ENCODE results near the gene CCDC91. TPM values are rescaled to one million over a fixed set of nuclear protein-coding genes. Genes with fewer than 3 reads are reported as not detected.

CCDC91 gene
- total RNA-seq, 1 experiment from 2014 or later = 15.7 TPM

DNA sequence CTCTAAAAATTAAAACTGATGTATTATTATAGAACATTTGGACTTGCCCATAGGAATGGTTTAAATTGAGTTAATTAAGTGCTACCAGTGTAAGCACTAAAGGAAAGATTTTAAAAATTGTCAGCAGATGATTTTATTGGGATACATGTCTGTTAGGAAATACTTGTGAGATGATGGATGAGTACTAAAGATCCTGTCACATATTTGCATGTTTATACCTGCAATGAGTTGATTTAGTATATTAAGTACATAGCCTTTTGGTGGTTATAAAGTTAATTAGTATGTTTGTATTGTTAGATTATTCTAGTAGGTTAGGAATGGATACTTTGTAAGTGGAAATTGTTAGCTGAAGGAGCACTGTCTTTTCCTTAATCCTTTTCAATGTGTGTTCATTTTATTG, 67.2 kb downstream of the CCDC91 start:
- TF ChIP-seq ZNF138 (CRISPR knock-in tag; conservative IDR thresholded peaks at IDR 0.05) = no peak
- TF ChIP-seq, protein P1, sequence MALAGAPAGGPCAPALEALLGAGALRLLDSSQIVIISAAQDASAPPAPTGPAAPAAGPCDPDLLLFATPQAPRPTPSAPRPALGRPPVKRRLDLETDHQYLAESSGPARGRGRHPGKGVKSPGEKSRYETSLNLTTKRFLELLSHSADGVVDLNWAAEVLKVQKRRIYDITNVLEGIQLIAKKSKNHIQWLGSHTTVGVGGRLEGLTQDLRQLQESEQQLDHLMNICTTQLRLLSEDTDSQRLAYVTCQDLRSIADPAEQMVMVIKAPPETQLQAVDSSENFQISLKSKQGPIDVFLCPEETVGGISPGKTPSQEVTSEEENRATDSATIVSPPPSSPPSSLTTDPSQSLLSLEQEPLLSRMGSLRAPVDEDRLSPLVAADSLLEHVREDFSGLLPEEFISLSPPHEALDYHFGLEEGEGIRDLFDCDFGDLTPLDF (CRISPR knock-in tag; IDR thresholded peaks at IDR 0.05) = no peak
- TF ChIP-seq TP53 (CRISPR knock-in tag; IDR thresholded peaks at IDR 0.05) = no peak
- no peak for TF ChIP-seq ZNF317 (CRISPR knock-in tag; IDR thresholded peaks at IDR 0.05; ENCODE audit: borderline replicate concordance, low read depth)
- TF ChIP-seq ZNF671 (CRISPR knock-in tag; IDR thresholded peaks at IDR 0.05) = no peak
- no peak for TF ChIP-seq FOXJ3 (CRISPR knock-in tag; IDR thresholded peaks at IDR 0.05; ENCODE audit: borderline replicate concordance)
- TF ChIP-seq JAZF1 (CRISPR knock-in tag; IDR thresholded peaks at IDR 0.05) = no peak
- no peaks in the 10 kb centered on the region for H3K9me3 Mint-ChIP-seq
- no peaks in the 10 kb centered on the region for H3K36me3 Mint-ChIP-seq
- DNase-seq (ENCODE audit: low spot score) = no peak
- H3K4me1 Mint-ChIP-seq = 0 out of 2 replicates have a peak, but pooled peaks cover 5% of the 10 kb centered on the region
- no peaks in the 10 kb centered on the region for H3K27me3 Mint-ChIP-seq (ENCODE audit: low read depth)
- no peak for ATAC-seq
- ChIA-PET POLR2A (no interaction called here), CTCF (interaction anchor here (0.7 kb wide), 1 partner anchor 20 kb away, joined by 3 read pairs; no protein-coding TSS in a partner anchor)
- H3K4me3 Mint-ChIP-seq = no peak overlapping the region
- no peak overlapping the region for H3K27ac Mint-ChIP-seq

DNA sequence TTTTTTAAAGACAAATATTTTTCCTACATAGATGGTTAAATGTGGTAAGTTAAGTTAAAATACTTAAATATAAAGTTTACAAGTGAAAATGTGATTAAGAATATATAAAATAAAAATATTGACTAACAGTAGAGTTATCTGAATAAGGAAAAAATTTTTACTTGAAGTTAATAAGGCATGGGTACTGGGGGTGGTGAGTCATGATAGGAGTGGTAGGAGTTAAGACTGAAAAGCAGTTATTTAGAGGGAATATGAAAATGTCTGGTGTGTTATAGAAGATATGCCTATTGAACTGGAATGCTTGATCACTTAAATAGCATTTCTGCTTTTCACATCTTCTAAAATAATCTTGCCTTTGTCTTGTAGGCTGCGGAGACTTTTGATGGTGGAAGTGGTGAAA, 68.7 kb downstream of the CCDC91 start:
- no peak for TF ChIP-seq ATF2 (CRISPR knock-in tag; IDR thresholded peaks at IDR 0.05; ENCODE audit: borderline replicate concordance, low read depth)
- TF ChIP-seq SMAD4 (CRISPR knock-in tag; IDR thresholded peaks at IDR 0.05) = no peak
- no peak for TF ChIP-seq TCF7 (CRISPR knock-in tag; IDR thresholded peaks at IDR 0.05; ENCODE audit: low read depth)
- TF ChIP-seq ZNF425 (CRISPR knock-in tag; conservative IDR thresholded peaks at IDR 0.05) = no peak
- TF ChIP-seq, protein P2, sequence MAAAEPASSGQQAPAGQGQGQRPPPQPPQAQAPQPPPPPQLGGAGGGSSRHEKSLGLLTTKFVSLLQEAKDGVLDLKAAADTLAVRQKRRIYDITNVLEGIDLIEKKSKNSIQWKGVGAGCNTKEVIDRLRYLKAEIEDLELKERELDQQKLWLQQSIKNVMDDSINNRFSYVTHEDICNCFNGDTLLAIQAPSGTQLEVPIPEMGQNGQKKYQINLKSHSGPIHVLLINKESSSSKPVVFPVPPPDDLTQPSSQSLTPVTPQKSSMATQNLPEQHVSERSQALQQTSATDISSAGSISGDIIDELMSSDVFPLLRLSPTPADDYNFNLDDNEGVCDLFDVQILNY (CRISPR knock-in tag; IDR thresholded peaks at IDR 0.05) = no peak
- TF ChIP-seq FOXK1 (CRISPR knock-in tag; IDR thresholded peaks at IDR 0.05) = no peak
- TF ChIP-seq, protein P3, sequence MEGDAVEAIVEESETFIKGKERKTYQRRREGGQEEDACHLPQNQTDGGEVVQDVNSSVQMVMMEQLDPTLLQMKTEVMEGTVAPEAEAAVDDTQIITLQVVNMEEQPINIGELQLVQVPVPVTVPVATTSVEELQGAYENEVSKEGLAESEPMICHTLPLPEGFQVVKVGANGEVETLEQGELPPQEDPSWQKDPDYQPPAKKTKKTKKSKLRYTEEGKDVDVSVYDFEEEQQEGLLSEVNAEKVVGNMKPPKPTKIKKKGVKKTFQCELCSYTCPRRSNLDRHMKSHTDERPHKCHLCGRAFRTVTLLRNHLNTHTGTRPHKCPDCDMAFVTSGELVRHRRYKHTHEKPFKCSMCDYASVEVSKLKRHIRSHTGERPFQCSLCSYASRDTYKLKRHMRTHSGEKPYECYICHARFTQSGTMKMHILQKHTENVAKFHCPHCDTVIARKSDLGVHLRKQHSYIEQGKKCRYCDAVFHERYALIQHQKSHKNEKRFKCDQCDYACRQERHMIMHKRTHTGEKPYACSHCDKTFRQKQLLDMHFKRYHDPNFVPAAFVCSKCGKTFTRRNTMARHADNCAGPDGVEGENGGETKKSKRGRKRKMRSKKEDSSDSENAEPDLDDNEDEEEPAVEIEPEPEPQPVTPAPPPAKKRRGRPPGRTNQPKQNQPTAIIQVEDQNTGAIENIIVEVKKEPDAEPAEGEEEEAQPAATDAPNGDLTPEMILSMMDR (IDR thresholded peaks at IDR 0.05) = no peak
- no peak for TF ChIP-seq TEAD1 (CRISPR knock-in tag; IDR thresholded peaks at IDR 0.05)
- TF ChIP-seq IRF2 (CRISPR knock-in tag; IDR thresholded peaks at IDR 0.05; ENCODE audit: borderline replicate concordance, low read depth) = no peak
- TF ChIP-seq CDX4 (CRISPR knock-in tag; IDR thresholded peaks at IDR 0.05; ENCODE audit: borderline replicate concordance) = no peak
- TF ChIP-seq SOX15 (CRISPR knock-in tag; IDR thresholded peaks at IDR 0.05) = no peak
- Mint-ChIP-seq H3K27ac (no peak overlapping the region), H3K4me1 (0 out of 2 replicates have a peak, but pooled peaks cover 5% of the 10 kb centered on the region), H3K36me3 (no peaks in the 10 kb centered on the region; the same call in 1 of the 2 replicates), H3K27me3 (ENCODE audit: low read depth) (no peaks in the 10 kb centered on the region), H3K4me3 (no peak overlapping the region), H3K9me3 (no peaks in the 10 kb centered on the region)
- CTCF ChIA-PET = no interaction called here
- ATAC-seq (no peak), DNase-seq (ENCODE audit: low spot score) (no peak)
- POLR2A ChIA-PET = no interaction called here
